K562 (cell line): ENCODE results near the gene GPR176. TPM values are rescaled to one million over a fixed set of nuclear protein-coding genes. Genes with fewer than 3 reads are reported as not detected.

Source experiments
- ARID4B ChIP-seq: sonication (generic); formaldehyde crosslinking; IDR thresholded peaks from 2 replicates; pipeline ENCODE4 v1.8.0; 2022; ENCODE audit warnings: mild to moderate bottlenecking, missing genetic modification reagents
- BCOR ChIP-seq: fragments of 450-650 bp; IDR thresholded peaks from 2 replicates; pipeline ENCODE4 v1.6.1; 2016
- BRF2 ChIP-seq: IDR thresholded peaks from 3 replicates; pipeline ENCODE4 v1.6.1; 2011; ENCODE audit warnings: borderline replicate concordance, mild to moderate bottlenecking; ENCODE audit not compliant: insufficient read length, insufficient read depth
- FOXJ2 ChIP-seq: fragments of 200-800 bp; sonication (Bioruptor generic); IDR thresholded peaks from 2 replicates; pipeline ENCODE4 v1.6.1; 2016; ENCODE audit warnings: missing genetic modification characterization, missing compliant biosample characterization
- HDAC2 ChIP-seq: fragments of 450-650 bp; IDR thresholded peaks from 2 replicates; pipeline ENCODE4 v1.6.1; 2016; ENCODE audit warnings: mild to moderate bottlenecking
- POLR2H ChIP-seq: IDR thresholded peaks from 2 replicates; pipeline ENCODE4 v1.6.1; 2016; ENCODE audit warnings: missing genetic modification characterization, low read depth, mild to moderate bottlenecking, control low read depth, missing compliant biosample characterization, moderate library complexity
- RNF219 ChIP-seq: fragments of 250-450 bp; sonication (Bioruptor Pico); IDR thresholded peaks from 2 replicates; pipeline ENCODE4 v1.5.0; 2022; ENCODE audit warnings: mild to moderate bottlenecking
- SIX5 ChIP-seq, 2 experiments: IDR thresholded peaks; 2 replicates each; pipeline ENCODE4 v1.6.1; 2011; ENCODE audit warnings: low read length in 2 of 2, borderline replicate concordance in 1 of 2, low read depth in 1 of 2, mild to moderate bottlenecking in 1 of 2, moderate library complexity in 1 of 2; ENCODE audit not compliant: insufficient read depth in 1 of 2
- polyA plus RNA-seq, 8 experiments: library from polyadenylated mRNA; depleted of rRNA in 4 of 8; stranded (reverse) in 5 of 8; unstranded in 3 of 8; fragments of >200 nt; fragmentation: Nextera tagmentation in 2 of 8; fragmentation: Illumina TruSeq in 1 of 8; extraction: Ambion mirVana in 2 of 8; extraction: Trizol in 1 of 8; gene quantifications; 2 replicates each; pipeline versions ENCODE4 v1.2.1 to v1.2.3, GENCODE V29; 2011 to 2014; ENCODE audit warnings: inconsistent platforms in 1 of 8, missing spikeins in 1 of 8
- total RNA-seq, 7 experiments: library from RNA; depleted of rRNA in 6 of 7; stranded (reverse); fragments of >200 nt in 6 of 7; fragmentation: Illumina TruSeq in 2 of 7; extraction: Trizol in 2 of 7; gene quantifications; 2 replicates each; pipeline versions ENCODE4 v1.2.1 to v1.2.3, GENCODE V29; 2011 to 2021; ENCODE audit warnings: low replicate concordance in 1 of 7

The GPR176 gene
- total and polyA plus RNA-seq, 9 of the 15 experiments (the other 6 are each of a cell fraction or from before 2014, with no cell fraction given), result 0.03 to 1.2 (median 0.76) TPM

GRCh38 chr15:39782441-39783138 lies 137.5 kb downstream of the GPR176 start, which contains the start of gene FSIP1 (continued):
- TF ChIP-seq BRF2, result no peak
- TF ChIP-seq POLR2H (tag), result peak; percentile 42; the same call in 1 of the 2 replicates
- TF ChIP-seq FOXJ2 (tag), result peak; percentile 87
- TF ChIP-seq ARID4B (CRISPR knock-in tag), result peak; percentile 63
- peak; percentile 92 for TF ChIP-seq BCOR
- peak; percentile 13 to 15; a peak in 2 of 4 replicates for TF ChIP-seq SIX5 (IDR thresholded peaks at IDR 0.05; ENCODE audit: borderline replicate concordance in 1 of 2, insufficient read depth in 1 of 2, low read depth in 1 of 2, low read length in 2 of 2)
- no peak for TF ChIP-seq RNF219 (CRISPR knock-in tag)
- TF ChIP-seq HDAC2, result peak; percentile 83
